WERI-Rb-1 (cell line): ENCODE results near the gene LIN52.

ENCODE experiments used
- DNase-seq: peaks from one replicate; pipeline ENCODE4 v3.0.0-alpha.2; 2020
- H3K27ac ChIP-seq: fragments of 250-450 bp; sonication (Bioruptor Pico); 2 replicates; pipeline ENCODE4 v1.5.1; 2020; ENCODE audit warnings: mild to moderate bottlenecking, moderate library complexity
- H3K27me3 ChIP-seq: fragments of 250-450 bp; sonication (Bioruptor Pico); 2 replicates; pipeline ENCODE4 v1.5.1; 2021; ENCODE audit warnings: mild to moderate bottlenecking, low read depth, moderate library complexity; ENCODE audit not compliant: insufficient read depth, severe bottlenecking
- H3K36me3 ChIP-seq: fragments of 250-450 bp; sonication (Bioruptor Pico); 2 replicates; pipeline ENCODE4 v1.5.1; 2020; ENCODE audit warnings: mild to moderate bottlenecking, moderate library complexity
- H3K4me3 ChIP-seq: 2 replicates; pipeline ENCODE4 v1.5.1; 2011; ENCODE audit warnings: low read depth, mild to moderate bottlenecking, control low read depth, low read length
- H3K9me3 ChIP-seq: fragments of 250-450 bp; sonication (Bioruptor Pico); 2 replicates; pipeline ENCODE4 v1.5.1; 2021; ENCODE audit warnings: mild to moderate bottlenecking, moderate library complexity; ENCODE audit not compliant: severe bottlenecking
- CTCF ChIP-seq: IDR thresholded peaks from 2 replicates; pipeline ENCODE4 v1.5.1; 2011; ENCODE audit warnings: low read depth, mild to moderate bottlenecking, control low read depth, inconsistent platforms, low read length

Gene LIN52

GRCh38 chr14:74208642-74209041 is 123.9 kb downstream of the LIN52 start:
- no peak for TF ChIP-seq CTCF

GRCh38 chr14:74211945-74212580 is 127.3 kb downstream of the LIN52 start:
- TF ChIP-seq CTCF: no peak
- H3K4me3 ChIP-seq: no peak overlapping the region
- no peak overlapping the region for H3K27ac ChIP-seq
- H3K27me3 ChIP-seq: no peaks in the 10 kb centered on the region
- DNase-seq: no peak
- H3K9me3 ChIP-seq: no peaks in the 10 kb centered on the region
- H3K36me3 ChIP-seq: no peaks in the 10 kb centered on the region

More at GRCh38 chr14:74208642-74209041, 123.9 kb downstream of the LIN52 start:
- DNase-seq: no peak
- Histone ChIP-seq H3K9me3 (no peaks in the 10 kb centered on the region), H3K27ac (no peak overlapping the region), H3K36me3 (no peaks in the 10 kb centered on the region), H3K27me3 (no peaks in the 10 kb centered on the region), H3K4me3 (no peak overlapping the region)

GRCh38 chr14:74213907-74214803 is 129.4 kb downstream of the LIN52 start:
- no peak overlapping the region for H3K4me3 ChIP-seq
- DNase-seq: no peak
- H3K27me3 ChIP-seq: no peaks in the 10 kb centered on the region

GRCh38 chr14:74216671-74217070 is 131.9 kb downstream of the LIN52 start:
- no peaks in the 10 kb centered on the region for H3K27me3 ChIP-seq
- H3K9me3 ChIP-seq: no peaks in the 10 kb centered on the region
- H3K4me3 ChIP-seq: no peak overlapping the region
- DNase-seq: no peak
- no peaks in the 10 kb centered on the region for H3K36me3 ChIP-seq
- no peak overlapping the region for H3K27ac ChIP-seq
- no peak for TF ChIP-seq CTCF

More at GRCh38 chr14:74213907-74214803, 129.4 kb downstream of the LIN52 start:
- Histone ChIP-seq H3K27ac (no peak overlapping the region), H3K9me3 (no peaks in the 10 kb centered on the region), H3K36me3 (no peaks in the 10 kb centered on the region)
- no peak for TF ChIP-seq CTCF

- H3K9me3 ChIP-seq: no peaks in the 10 kb centered on the region
- peak; percentile 84 for DNase-seq
- no peaks in the 10 kb centered on the region for H3K27me3 ChIP-seq
- H3K4me3 ChIP-seq: no peak overlapping the region
- TF ChIP-seq CTCF: peak; percentile 99
- H3K27ac ChIP-seq: no peak overlapping the region
- H3K36me3 ChIP-seq: no peaks in the 10 kb centered on the region
These were observed 133.1 kb downstream of the LIN52 start for GRCh38 chr14:74217672-74218448.
